Testis (tissue), 2 donors: ENCODE results near the gene ST3GAL5.
"Not testable (repeated sequence)": the region's sequence is repeated elsewhere in the genome, so short reads cannot be mapped to it uniquely, and the experiment has no call there.

Experiments
- CTCF ChIP-seq, 3 experiments: fragments of 450-650 bp in 2 of 3; fragments of 200-600 bp in 1 of 3; sonication (generic) in 1 of 3; IDR thresholded peaks; one replicate each; pipeline ENCODE4 v1.5.1; 2016 to 2019; ENCODE audit warnings: antibody characterized with exemption in 3 of 3, mild to moderate bottlenecking in 2 of 3, moderate library complexity in 1 of 3
- POLR2A ChIP-seq: fragments of 450-650 bp; IDR thresholded peaks from one replicate; pipeline ENCODE4 v1.6.1; 2017; ENCODE audit warnings: antibody characterized with exemption, mild to moderate bottlenecking, moderate library complexity

GRCh38 chr2:85880716-85881328 is 8.0 kb downstream of the ST3GAL5 start:
- not testable (repeated sequence) for TF ChIP-seq CTCF (IDR thresholded peaks at IDR 0.05); POLR2A
